H1 (cell line): ENCODE measurements around the gene MARCHF2. TPM values are rescaled to one million over a fixed set of nuclear protein-coding genes. Genes with fewer than 3 reads are reported as not detected.

Source experiments
- CTCF ChIA-PET: fragments of 300-600 bp; sonication (Branson Sonifier 250); formaldehyde crosslinking; loops from one replicate; lab custom pipeline; 2021; ENCODE audit not compliant: partially characterized antibody; lab: Charles Lee
- POLR2A ChIA-PET: fragments of 300-600 bp; sonication (Branson Sonifier 250); formaldehyde crosslinking; loops from one replicate; lab custom pipeline; 2021; ENCODE audit warnings: inconsistent platforms; ENCODE audit not compliant: partially characterized antibody; lab: Charles Lee
- DNase-seq, 2 experiments: peaks; one replicate each; pipeline versions ENCODE4 v3.0.0 to v3.0.0-alpha.2; 2010 to 2022; ENCODE audit warnings: low spot score in 2 of 2, low read depth in 1 of 2, mixed read lengths in 1 of 2
- FAIRE-seq: peaks from 2 replicates; lab custom pipeline; 2011; peaks lifted over from hg19 to GRCh38; lab: Jason Lieb, UNC
- H2AFZ ChIP-seq: 2 replicates; pipeline ENCODE4 v1.8.1; 2012; ENCODE audit warnings: low read length, inconsistent platforms
- H2AK5ac ChIP-seq: 2 replicates; pipeline ENCODE4 v1.6.1; 2013; ENCODE audit warnings: low read depth, low read length
- H2BK120ac ChIP-seq: replicated peaks from 2 replicates; pipeline ENCODE3; 2013; ENCODE audit warnings: low read depth, low read length, inconsistent platforms
- H2BK12ac ChIP-seq: 2 replicates; pipeline ENCODE4 v1.6.1; 2013; ENCODE audit warnings: low read depth, low read length
- H2BK15ac ChIP-seq: 2 replicates; pipeline ENCODE4 v1.6.1; 2013; ENCODE audit warnings: low read length
- H2BK20ac ChIP-seq: 2 replicates; pipeline ENCODE4 v1.6.1; 2013; ENCODE audit warnings: low read length
- H2BK5ac ChIP-seq: 2 replicates; pipeline ENCODE4 v1.6.1; 2013; ENCODE audit warnings: low read depth, low read length
- H3K14ac ChIP-seq: 2 replicates; pipeline ENCODE4 v1.6.1; 2013; ENCODE audit warnings: inconsistent platforms; ENCODE audit not compliant: insufficient read length
- H3K18ac ChIP-seq: 2 replicates; pipeline ENCODE4 v1.6.1; 2013; ENCODE audit warnings: low read length; ENCODE audit errors: extremely low read depth
- H3K23ac ChIP-seq: 2 replicates; pipeline ENCODE4 v1.6.1; 2013; ENCODE audit warnings: inconsistent platforms; ENCODE audit not compliant: insufficient read length
- H3K23me2 ChIP-seq: 2 replicates; pipeline ENCODE4 v1.6.1; 2013; ENCODE audit warnings: low read depth, low read length
- H3K27ac ChIP-seq: 2 replicates; pipeline ENCODE4 v1.6.1; 2011; ENCODE audit warnings: low read depth, low read length, inconsistent platforms
- H3K27me3 ChIP-seq, 4 experiments: replicated peaks in 1 of 4; 1 replicate in 1 of 4; 2 replicates in 3 of 4; pipeline versions ENCODE4 v1.6.1 to v1.8.1; 2011 to 2013; ENCODE audit warnings: low read length in 3 of 4, mild to moderate bottlenecking in 3 of 4, inconsistent platforms in 2 of 4, mixed read lengths in 2 of 4, moderate library complexity in 1 of 4; ENCODE audit not compliant: control insufficient read depth in 3 of 4, insufficient read depth in 3 of 4; ENCODE audit errors: extremely low read depth in 1 of 4
- H3K36me3 ChIP-seq, 4 experiments: 2 replicates each; pipeline versions ENCODE4 v1.6.1 to v1.8.1; 2011 to 2013; ENCODE audit warnings: mild to moderate bottlenecking in 4 of 4, low read length in 3 of 4, moderate library complexity in 2 of 4, control low read depth in 1 of 4, inconsistent platforms in 1 of 4; ENCODE audit not compliant: insufficient read depth in 4 of 4, control insufficient read depth in 2 of 4
- H3K4ac ChIP-seq: replicated peaks from 2 replicates; pipeline ENCODE3; 2013; ENCODE audit warnings: low read length, low read depth, mixed read lengths, inconsistent platforms; ENCODE audit not compliant: insufficient read length
- H3K4me1 ChIP-seq, 4 experiments: replicated peaks in 1 of 4; 1 replicate in 1 of 4; 2 replicates in 3 of 4; pipeline versions ENCODE4 v1.6.1 to v1.8.1; 2011 to 2013; ENCODE audit warnings: low read length in 3 of 4, inconsistent platforms in 2 of 4, mixed read lengths in 1 of 4; ENCODE audit not compliant: insufficient read depth in 4 of 4, control insufficient read depth in 3 of 4
- H3K4me2 ChIP-seq, 2 experiments: 2 replicates each; pipeline versions ENCODE4 v1.6.1 to v1.8.1; 2011 to 2013; ENCODE audit warnings: low read depth in 2 of 2, low read length in 2 of 2, control low read depth in 1 of 2, inconsistent platforms in 1 of 2, mild to moderate bottlenecking in 1 of 2; ENCODE audit not compliant: insufficient read depth in 1 of 2
- H3K4me3 ChIP-seq, 4 experiments: fragments of 200-600, 300-600 bp in 1 of 4; sonication (generic), shearing (Covaris generic), sonication (Bioruptor Twin) in 1 of 4; 2 replicates each; pipeline versions ENCODE4 v1.5.1 to v1.8.1; 2011 to 2016; ENCODE audit warnings: low read length in 4 of 4, low read depth in 3 of 4, control low read depth in 2 of 4, inconsistent platforms in 2 of 4, mild to moderate bottlenecking in 2 of 4, mixed read lengths in 1 of 4, moderate library complexity in 1 of 4; ENCODE audit not compliant: insufficient read depth in 2 of 4; ENCODE audit errors: extremely low read depth in 1 of 4
- H3K56ac ChIP-seq: replicated peaks from 2 replicates; pipeline ENCODE3; 2013; ENCODE audit warnings: low read depth, mild to moderate bottlenecking, mixed read lengths, low read length, inconsistent platforms; ENCODE audit not compliant: insufficient read length
- H3K79me1 ChIP-seq: 2 replicates; pipeline ENCODE4 v1.6.1; 2013; ENCODE audit warnings: low read depth, low read length, control low read depth
- H3K79me2 ChIP-seq, 2 experiments: 2 replicates each; pipeline versions ENCODE4 v1.6.1 to v1.8.1; 2012 to 2013; ENCODE audit warnings: low read length in 2 of 2, mild to moderate bottlenecking in 2 of 2, inconsistent platforms in 1 of 2; ENCODE audit not compliant: insufficient read depth in 2 of 2, control insufficient read depth in 1 of 2
- H3K9ac ChIP-seq, 4 experiments: replicated peaks in 1 of 4; 1 replicate in 1 of 4; 2 replicates in 3 of 4; pipeline versions ENCODE4 v1.6.1 to v1.8.1; 2011 to 2013; ENCODE audit warnings: low read depth in 3 of 4, low read length in 3 of 4, control low read depth in 2 of 4, mild to moderate bottlenecking in 2 of 4, moderate library complexity in 2 of 4, inconsistent platforms in 1 of 4; ENCODE audit errors: extremely low read depth in 1 of 4
- H3K9me3 ChIP-seq, 2 experiments: 2 replicates each; pipeline versions ENCODE4 v1.6.1 to v1.8.1; 2012 to 2013; ENCODE audit warnings: mild to moderate bottlenecking in 2 of 2, moderate library complexity in 2 of 2, control low read depth in 1 of 2, inconsistent platforms in 1 of 2, low read depth in 1 of 2, low read length in 1 of 2, mixed read lengths in 1 of 2; ENCODE audit not compliant: insufficient read depth in 2 of 2
- H4K20me1 ChIP-seq, 2 experiments: replicated peaks in 1 of 2; 2 replicates each; pipeline versions ENCODE3 to v1.8.1; 2011 to 2013; ENCODE audit warnings: inconsistent platforms in 2 of 2, low read length in 2 of 2, mild to moderate bottlenecking in 1 of 2; ENCODE audit not compliant: insufficient read depth in 2 of 2, control insufficient read depth in 1 of 2
- H4K5ac ChIP-seq: 2 replicates; pipeline ENCODE4 v1.6.1; 2013; ENCODE audit warnings: low read length, low read depth, mixed read lengths, inconsistent platforms; ENCODE audit not compliant: insufficient read length
- H4K8ac ChIP-seq: 2 replicates; pipeline ENCODE4 v1.8.0; 2013; ENCODE audit warnings: mild to moderate bottlenecking, moderate library complexity, low read length, inconsistent platforms; ENCODE audit not compliant: insufficient read depth; ENCODE audit errors: extremely low read depth
- H4K91ac ChIP-seq: replicated peaks from 2 replicates; pipeline ENCODE3; 2013; ENCODE audit warnings: low read length, mixed read lengths, inconsistent platforms; ENCODE audit not compliant: insufficient read length
- KDM1A ChIP-seq: fragments of 200-600, 300-600 bp; sonication (generic); IDR thresholded peaks from 2 replicates; pipeline ENCODE4 v1.7.1; 2016; ENCODE audit warnings: mild to moderate bottlenecking, low read length, borderline replicate concordance
- NRF1 ChIP-seq: IDR thresholded peaks from 2 replicates; pipeline ENCODE4 v1.6.1; 2011; ENCODE audit warnings: mild to moderate bottlenecking, low read depth, low read length, improper control_type of control experiment
- YY1 ChIP-seq: IDR thresholded peaks from 2 replicates; pipeline ENCODE4 v1.6.1; 2011; ENCODE audit warnings: low read depth, mild to moderate bottlenecking, low read length
- WGBS, 2 experiments: shearing (Covaris generic) in 1 of 2; methylation state at CpG; one replicate each; pipeline versions ENCODE4 v1.1.6 to v1.1.7; 2013 to 2015; ENCODE audit warnings: low lambda C conversion rate in 2 of 2, mixed read lengths in 2 of 2, inconsistent platforms in 1 of 2, low coverage in 1 of 2, missing lambda C conversion rate in 1 of 2; ENCODE audit not compliant: insufficient replicate concordance in 2 of 2, insufficient coverage in 1 of 2, insufficient read length in 1 of 2; ENCODE audit errors: extremely low coverage in 1 of 2, missing lambda C conversion rate in 1 of 2; 5-methylcytosine and 5-hydroxymethylcytosine counted together
- polyA plus RNA-seq, 7 experiments: library from polyadenylated mRNA; depleted of rRNA in 3 of 7; stranded (reverse) in 5 of 7; unstranded in 2 of 7; fragments of >200 nt in 5 of 7; fragments of 200-250 nt in 2 of 7; gene quantifications; 1 replicate in 5 of 7; 2 replicates in 1 of 7; 4 replicates in 1 of 7; pipeline versions ENCODE4 v1.2.1 to v1.2.3, GENCODE V29; 2011 to 2013; ENCODE audit warnings: missing spikeins in 2 of 7, mixed read lengths in 2 of 7
- total RNA-seq: library from RNA; stranded (reverse); fragmentation: NEBNext Ultra II Directional; extraction: Animal tissue kit (Norgen Biotek cat#: 25700); gene quantifications from 2 replicates; pipeline ENCODE4 v1.2.1, GENCODE V29; 2021

The MARCHF2 gene
- total and polyA plus RNA-seq, 2 of the 8 experiments (the other 6 are each of a cell fraction or from before 2014, with no cell fraction given) = 18.5 to 46.2 TPM

- Histone ChIP-seq H2AFZ (no peak overlapping the region), H3K79me1 (no peaks in the 10 kb centered on the region; the same call in 1 of the 2 replicates), H2BK12ac (no peak overlapping the region), H2BK20ac (no peak overlapping the region), H3K23ac (no peak overlapping the region), H3K56ac (no peak overlapping the region), H2BK5ac (0 out of 2 replicates have a peak overlapping the region, but pooled peaks have one; percentile 12), H3K14ac (no peak overlapping the region), H3K79me2 (no peaks in the 10 kb centered on the region), H3K4me2 (no peak overlapping the region), H2BK15ac (no peak overlapping the region), H3K36me3 (no peaks in the 10 kb centered on the region; a peak in 2 of 8 replicates), H2AK5ac (no peak overlapping the region), H2BK120ac (no peak overlapping the region), H3K9me3 (no peaks in the 10 kb centered on the region), H3K4me1 (peaks cover 0 to 7% (median 6%) of the 10 kb centered on the region in 4 experiments; a peak in 6 of 7 replicates), H4K91ac (no peak overlapping the region)
- FAIRE-seq (no peak), DNase-seq (no peak)
- POLR2A ChIA-PET = interaction anchor here (1.2 to 9.2 kb wide), 2 partner anchors 22 to 71 kb away, joined by 3 to 71 read pairs; partner anchors contain the start of gene RAB11B
- TF ChIP-seq NRF1 (no peak), YY1 (no peak), KDM1A (no peak)
- TF ChIP-seq, all 59 proteins: peak for 0
- no peak overlapping the region for H4K5ac ChIP-seq
- no peak overlapping the region; the same call in 1 of the 2 replicates for H4K8ac ChIP-seq
- CTCF ChIA-PET = interaction anchor here (1.2 to 6.0 kb wide), 2 partner anchors 8 to 17 kb away, joined by 3 to 45 read pairs; no protein-coding TSS in a partner anchor
- no peak overlapping the region for H3K9ac ChIP-seq
- no peak overlapping the region for H3K4ac ChIP-seq
- no peak overlapping the region for H3K27ac ChIP-seq
- H4K20me1 ChIP-seq = no peaks in the 10 kb centered on the region
- H3K18ac ChIP-seq = no peak overlapping the region
- no peak overlapping the region for H3K4me3 ChIP-seq
- WGBS, 2 experiments = 92% methylated on average over 19 of the region's 19 CpGs; no CpG with 5 or more reads in 1 of the 2 experiments
- peaks cover 0 to 12% (median 8%) of the 10 kb centered on the region in 4 experiments; a peak in 6 of 7 replicates for H3K27me3 ChIP-seq
- peaks cover 2% of the 10 kb centered on the region; the same call in 1 of the 2 replicates for H3K23me2 ChIP-seq
Observed at GRCh38 chr19:8370176-8371010, 42.7 kb upstream of the MARCHF2 start.
